Measurements from ENCODE around the gene PDE4C.
A peak's percentile ranks its signal among the peaks of the same experiment; 100 is the strongest.

Gene PDE4C

DNA sequence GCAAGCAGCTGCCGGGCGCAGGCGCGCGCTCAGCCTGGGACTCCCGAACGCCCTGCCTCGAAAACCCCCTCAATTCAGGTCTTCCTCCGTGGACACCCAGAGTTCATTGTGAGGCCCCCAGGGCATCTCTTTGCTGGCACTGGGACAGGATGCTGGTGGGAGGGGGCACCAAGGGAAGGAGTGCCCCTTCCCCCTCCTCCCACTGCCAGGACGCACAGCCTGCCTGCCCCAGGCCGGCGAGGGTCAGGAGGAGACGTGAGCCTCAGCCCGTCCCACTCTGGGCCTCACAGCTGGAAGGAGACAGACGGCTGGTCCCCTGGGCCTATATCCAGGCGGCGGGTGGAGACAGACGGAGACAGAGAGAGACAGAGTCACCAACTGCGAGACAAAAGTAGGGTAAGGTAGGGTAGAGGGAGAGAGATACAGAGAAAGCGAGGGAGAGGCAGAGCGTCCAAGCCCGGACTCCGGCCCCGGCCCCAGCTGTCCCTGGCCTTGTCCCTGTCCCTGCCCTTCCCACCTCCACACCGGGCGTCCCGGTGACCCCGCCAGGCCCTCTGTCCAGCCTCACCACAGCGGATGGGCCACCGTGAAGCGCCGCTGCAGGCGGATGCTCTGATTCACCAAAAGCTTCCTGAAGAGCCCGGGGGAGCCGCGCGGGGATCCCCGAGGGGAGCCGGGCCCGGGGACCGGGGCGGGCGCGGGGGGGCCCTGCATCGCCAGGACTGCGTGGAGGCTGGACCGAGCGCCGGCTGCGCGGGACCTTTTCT, at the start of gene PDE4C:
Gene PDE4C (minus strand): TSS at position 737 of the 767 bp plus-strand sequence. CDS start 23 bp downstream, at position 714.
- H3K27ac ChIP-seq (ENCODE audit: low read depth in 2 of 2, low read length in 2 of 2), result peak within 1 kb of the TSS; percentile 9 to 15
- peaks cover 4 to 11% of the 10 kb centered on the region in 2 donors for H3K4me1 ChIP-seq (ENCODE audit: control insufficient read depth in 2 of 2, insufficient read depth in 2 of 2, low read length in 2 of 2)
- H3K4me3 ChIP-seq (ENCODE audit: low read length in 2 of 2), result no peak within 1 kb of the TSS
- H3K36me3 ChIP-seq (ENCODE audit: control insufficient read depth in 2 of 2, insufficient read depth in 2 of 2, low read length in 2 of 2), result no peaks in the 10 kb centered on the region
- H3K9ac ChIP-seq (ENCODE audit: low read depth in 1 of 2, low read length in 2 of 2), result peak within 1 kb of the TSS in 1 of 2 donors; percentile 26
- H3K9me3 ChIP-seq (ENCODE audit: control insufficient read depth in 2 of 2, low read length in 2 of 2), result no peaks in the 10 kb centered on the region
- H3K27me3 ChIP-seq (ENCODE audit: control insufficient read depth in 2 of 2, insufficient read depth in 2 of 2, low read length in 2 of 2), result peaks cover 14 to 29% of the 10 kb centered on the region in 2 donors

GRCh38 chr19:18274781-18275356, 48.6 kb upstream of the PDE4C start:
- H3K27ac ChIP-seq (ENCODE audit: low read depth in 2 of 2, low read length in 2 of 2), result peak overlapping the region; percentile 82 to 91
- H3K9me3 ChIP-seq (ENCODE audit: control insufficient read depth in 2 of 2, low read length in 2 of 2), result no peaks in the 10 kb centered on the region
- peak overlapping the region; percentile 52 to 68 for H3K9ac ChIP-seq (ENCODE audit: low read depth in 1 of 2, low read length in 2 of 2)
- peaks cover 33 to 44% of the 10 kb centered on the region in 2 donors for H3K4me1 ChIP-seq (ENCODE audit: control insufficient read depth in 2 of 2, insufficient read depth in 2 of 2, low read length in 2 of 2)
- no peaks in the 10 kb centered on the region for H3K27me3 ChIP-seq (ENCODE audit: control insufficient read depth in 2 of 2, insufficient read depth in 2 of 2, low read length in 2 of 2)
- H3K36me3 ChIP-seq (ENCODE audit: control insufficient read depth in 2 of 2, insufficient read depth in 2 of 2, low read length in 2 of 2), result peaks cover 11 to 13% of the 10 kb centered on the region in 2 donors
- H3K4me3 ChIP-seq (ENCODE audit: low read length in 2 of 2), result peak overlapping the region; percentile 20 to 22

DNA sequence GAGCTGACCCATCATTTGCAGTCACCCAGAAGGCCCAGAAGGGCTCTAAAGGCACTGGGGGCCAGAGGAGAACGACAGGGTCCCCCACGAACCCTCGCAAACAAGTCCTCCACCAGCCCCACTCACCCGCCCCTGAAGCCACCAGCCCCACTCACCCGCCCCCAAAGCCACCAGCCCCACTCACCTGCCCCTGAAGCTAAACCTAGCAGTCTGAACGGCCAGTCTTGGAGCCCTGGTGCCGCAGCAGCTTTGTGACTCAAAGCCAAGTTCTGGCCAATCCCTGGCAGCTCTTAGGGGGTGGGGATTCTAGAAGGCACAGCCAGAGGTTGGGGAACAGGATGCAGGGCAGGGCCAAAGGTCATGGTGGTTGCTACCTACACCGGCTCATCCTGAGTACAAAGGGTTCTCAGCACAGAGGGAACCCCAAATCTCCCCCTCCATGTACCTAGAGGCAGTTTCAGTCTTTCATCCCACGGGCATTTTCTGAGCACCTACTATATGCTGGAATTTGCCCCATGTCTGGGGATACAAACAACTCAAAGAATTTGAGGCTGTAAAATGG, 48.1 kb upstream of the PDE4C start, which contains the start of gene IQCN:
Gene IQCN (minus strand): TSS at position 234 of the 562 bp plus-strand sequence. CDS start 4,974 bp downstream, outside the sequence.
- Histone ChIP-seq H3K36me3 (ENCODE audit: control insufficient read depth in 2 of 2, insufficient read depth in 2 of 2, low read length in 2 of 2) (peaks cover 11 to 13% of the 10 kb centered on the region in 2 donors), H3K27me3 (ENCODE audit: control insufficient read depth in 2 of 2, insufficient read depth in 2 of 2, low read length in 2 of 2) (no peaks in the 10 kb centered on the region), H3K27ac (ENCODE audit: low read depth in 2 of 2, low read length in 2 of 2) (peak within 1 kb of the TSS; percentile 82 to 91), H3K9ac (ENCODE audit: low read depth in 1 of 2, low read length in 2 of 2) (peak within 1 kb of the TSS; percentile 52 to 68), H3K4me1 (ENCODE audit: control insufficient read depth in 2 of 2, insufficient read depth in 2 of 2, low read length in 2 of 2) (peaks cover 33 to 43% of the 10 kb centered on the region in 2 donors), H3K4me3 (ENCODE audit: low read length in 2 of 2) (peak within 1 kb of the TSS; percentile 22 to 33), H3K9me3 (ENCODE audit: control insufficient read depth in 2 of 2, low read length in 2 of 2) (no peaks in the 10 kb centered on the region)

- Histone ChIP-seq H3K4me3 (ENCODE audit: low read length in 2 of 2) (no peak overlapping the region), H3K9me3 (ENCODE audit: control insufficient read depth in 2 of 2, low read length in 2 of 2) (no peaks in the 10 kb centered on the region), H3K27ac (ENCODE audit: low read depth in 2 of 2, low read length in 2 of 2) (peak overlapping the region; percentile 82 to 91), H3K27me3 (ENCODE audit: control insufficient read depth in 2 of 2, insufficient read depth in 2 of 2, low read length in 2 of 2) (no peaks in the 10 kb centered on the region), H3K4me1 (ENCODE audit: control insufficient read depth in 2 of 2, insufficient read depth in 2 of 2, low read length in 2 of 2) (peaks cover 27 to 36% of the 10 kb centered on the region in 2 donors), H3K9ac (ENCODE audit: low read depth in 1 of 2, low read length in 2 of 2) (peak overlapping the region in 1 of 2 donors; percentile 68), H3K36me3 (ENCODE audit: control insufficient read depth in 2 of 2, insufficient read depth in 2 of 2, low read length in 2 of 2) (peaks cover 10 to 11% of the 10 kb centered on the region in 2 donors)
Measured at GRCh38 chr19:18273561-18274218, 47.5 kb upstream of the PDE4C start.

GRCh38 chr19:18271433-18271841, 45.2 kb upstream of the PDE4C start:
- H3K36me3 ChIP-seq (ENCODE audit: control insufficient read depth in 2 of 2, insufficient read depth in 2 of 2, low read length in 2 of 2), result peaks cover 14 to 17% of the 10 kb centered on the region in 2 donors

DNA sequence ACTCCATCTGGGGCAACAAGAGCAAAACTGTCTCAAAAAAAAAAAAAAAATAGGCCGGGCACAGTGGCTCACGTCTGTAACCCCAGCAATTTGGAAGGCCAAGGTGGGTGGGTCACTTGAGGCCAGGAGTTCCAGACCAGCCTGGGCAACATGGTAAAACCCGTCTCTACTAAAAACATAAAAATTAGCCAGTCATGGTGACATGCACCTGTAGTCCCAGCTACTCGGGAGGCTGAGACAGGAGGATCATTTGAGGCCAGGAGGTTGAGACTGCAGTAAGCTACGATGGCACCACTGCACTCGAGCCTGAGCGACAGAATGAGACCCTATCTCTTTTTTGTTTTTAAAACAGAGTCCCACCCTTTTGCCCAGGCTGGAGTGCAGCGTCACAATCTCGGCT, 44.1 kb upstream of the PDE4C start:
- Histone ChIP-seq H3K36me3 (ENCODE audit: control insufficient read depth in 2 of 2, insufficient read depth in 2 of 2, low read length in 2 of 2) (peaks cover 23 to 27% of the 10 kb centered on the region in 2 donors), H3K4me1 (ENCODE audit: control insufficient read depth in 2 of 2, insufficient read depth in 2 of 2, low read length in 2 of 2) (peaks cover 10 to 18% of the 10 kb centered on the region in 2 donors), H3K27ac (ENCODE audit: low read depth in 2 of 2, low read length in 2 of 2) (no peak overlapping the region), H3K27me3 (ENCODE audit: control insufficient read depth in 2 of 2, insufficient read depth in 2 of 2, low read length in 2 of 2) (no peaks in the 10 kb centered on the region), H3K9me3 (ENCODE audit: control insufficient read depth in 2 of 2, low read length in 2 of 2) (no peaks in the 10 kb centered on the region), H3K4me3 (ENCODE audit: low read length in 2 of 2) (no peak overlapping the region), H3K9ac (ENCODE audit: low read depth in 1 of 2, low read length in 2 of 2) (no peak overlapping the region)

More at GRCh38 chr19:18271433-18271841, 45.2 kb upstream of the PDE4C start:
- Histone ChIP-seq H3K4me3 (ENCODE audit: low read length in 2 of 2) (no peak overlapping the region), H3K9ac (ENCODE audit: low read depth in 1 of 2, low read length in 2 of 2) (no peak overlapping the region), H3K4me1 (ENCODE audit: control insufficient read depth in 2 of 2, insufficient read depth in 2 of 2, low read length in 2 of 2) (peaks cover 18 to 27% of the 10 kb centered on the region in 2 donors), H3K9me3 (ENCODE audit: control insufficient read depth in 2 of 2, low read length in 2 of 2) (no peaks in the 10 kb centered on the region), H3K27me3 (ENCODE audit: control insufficient read depth in 2 of 2, insufficient read depth in 2 of 2, low read length in 2 of 2) (no peaks in the 10 kb centered on the region), H3K27ac (ENCODE audit: low read depth in 2 of 2, low read length in 2 of 2) (no peak overlapping the region)

DNA sequence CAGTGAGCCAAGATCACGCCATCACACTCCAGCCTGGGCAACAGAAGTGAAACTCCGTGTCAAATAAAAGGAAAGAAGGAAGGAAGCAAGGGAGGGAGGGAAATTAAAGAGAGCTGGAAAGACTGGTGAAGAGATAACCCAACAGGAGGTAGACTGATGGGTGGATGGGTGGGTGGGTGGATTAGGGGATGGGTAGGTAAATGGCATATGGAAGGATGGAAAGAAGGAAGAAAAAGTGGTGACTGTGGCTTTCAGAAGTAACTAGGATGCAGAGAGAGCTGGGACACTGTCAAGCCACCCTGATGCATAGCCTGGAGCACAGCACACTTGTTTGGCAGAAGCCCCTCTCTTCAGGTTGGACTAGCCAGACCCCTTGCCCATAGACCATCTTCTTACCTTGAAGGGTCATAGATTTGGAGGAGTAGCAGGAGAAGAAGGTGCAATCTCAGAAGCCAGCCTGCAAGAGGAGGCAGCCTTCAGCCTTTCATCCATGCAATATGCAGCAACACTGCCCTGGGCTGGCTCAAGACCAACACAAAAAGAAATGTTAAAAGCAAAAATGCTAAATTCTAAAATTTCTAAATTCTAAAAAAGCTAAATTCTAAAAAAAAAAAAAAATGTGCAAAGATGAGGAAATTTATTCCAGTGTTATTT, 43.0 kb upstream of the PDE4C start:
- Histone ChIP-seq H3K36me3 (ENCODE audit: control insufficient read depth in 2 of 2, insufficient read depth in 2 of 2, low read length in 2 of 2) (peaks cover 29 to 33% of the 10 kb centered on the region in 2 donors), H3K27me3 (ENCODE audit: control insufficient read depth in 2 of 2, insufficient read depth in 2 of 2, low read length in 2 of 2) (no peaks in the 10 kb centered on the region), H3K9me3 (ENCODE audit: control insufficient read depth in 2 of 2, low read length in 2 of 2) (no peaks in the 10 kb centered on the region)

DNA sequence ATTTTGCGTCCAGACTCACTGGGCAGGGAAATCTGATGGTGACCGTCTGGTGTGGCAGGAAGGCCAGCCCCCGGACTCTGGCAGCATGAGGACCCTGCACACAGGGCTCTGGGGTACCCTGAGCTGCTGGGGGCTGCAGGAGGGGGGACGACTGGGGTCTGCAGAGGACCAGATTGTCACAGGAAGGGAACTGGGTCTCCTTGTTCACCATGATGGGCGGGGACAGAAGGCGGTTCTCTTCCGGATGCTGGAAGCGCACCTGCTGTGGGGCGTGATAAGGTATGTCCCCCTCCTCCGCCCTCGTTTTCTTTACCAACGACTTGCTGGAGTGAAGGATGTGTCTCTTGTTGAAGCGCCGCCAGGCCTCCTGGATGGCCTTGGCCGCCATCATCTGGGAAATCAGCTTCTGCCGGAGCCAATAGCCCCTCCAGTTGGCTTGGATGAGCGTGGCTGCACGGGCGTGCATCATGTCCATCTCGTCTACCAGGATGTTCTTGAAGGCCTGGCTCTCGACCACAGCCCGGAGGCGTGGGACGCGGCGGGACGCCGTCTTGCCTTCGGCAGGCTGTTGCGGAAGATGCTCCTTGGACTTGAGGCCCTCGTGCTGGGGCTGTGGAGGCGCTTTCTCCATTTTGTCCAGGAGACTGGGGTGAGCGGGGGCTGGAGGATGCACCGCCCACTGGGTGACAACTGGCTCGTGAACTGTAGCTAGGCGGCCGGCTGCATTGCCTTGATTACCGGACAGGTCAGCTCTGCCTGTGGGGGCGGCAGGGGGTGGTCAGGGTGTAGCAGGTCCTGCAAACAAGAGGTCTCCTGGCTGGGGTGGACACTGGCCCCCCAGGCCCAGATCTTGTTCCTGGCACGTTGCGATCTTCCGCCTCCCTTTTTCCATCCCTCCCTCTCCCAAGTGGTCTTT, 40.8 kb upstream of the PDE4C start:
- no peak overlapping the region for H3K4me3 ChIP-seq (ENCODE audit: low read length in 2 of 2)

More for the DNA sequence above, 43.0 kb upstream of the PDE4C start:
- Histone ChIP-seq H3K4me3 (ENCODE audit: low read length in 2 of 2) (no peak overlapping the region), H3K9ac (ENCODE audit: low read depth in 1 of 2, low read length in 2 of 2) (no peak overlapping the region), H3K4me1 (ENCODE audit: control insufficient read depth in 2 of 2, insufficient read depth in 2 of 2, low read length in 2 of 2) (peaks cover 0 to 6% of the 10 kb centered on the region in 2 donors), H3K27ac (ENCODE audit: low read depth in 2 of 2, low read length in 2 of 2) (no peak overlapping the region)

GRCh38 chr19:18265582-18265981, 39.3 kb upstream of the PDE4C start:
- peaks cover 30 to 42% of the 10 kb centered on the region in 2 donors for H3K36me3 ChIP-seq (ENCODE audit: control insufficient read depth in 2 of 2, insufficient read depth in 2 of 2, low read length in 2 of 2)
- H3K27me3 ChIP-seq (ENCODE audit: control insufficient read depth in 2 of 2, insufficient read depth in 2 of 2, low read length in 2 of 2), result no peaks in the 10 kb centered on the region
- no peaks in the 10 kb centered on the region for H3K9me3 ChIP-seq (ENCODE audit: control insufficient read depth in 2 of 2, low read length in 2 of 2)
- no peak overlapping the region for H3K4me3 ChIP-seq (ENCODE audit: low read length in 2 of 2)
- no peak overlapping the region for H3K9ac ChIP-seq (ENCODE audit: low read depth in 1 of 2, low read length in 2 of 2)
- H3K4me1 ChIP-seq (ENCODE audit: control insufficient read depth in 2 of 2, insufficient read depth in 2 of 2, low read length in 2 of 2), result no peaks in the 10 kb centered on the region
- H3K27ac ChIP-seq (ENCODE audit: low read depth in 2 of 2, low read length in 2 of 2), result no peak overlapping the region

More for the DNA sequence above, 40.8 kb upstream of the PDE4C start:
- Histone ChIP-seq H3K4me1 (ENCODE audit: control insufficient read depth in 2 of 2, insufficient read depth in 2 of 2, low read length in 2 of 2) (no peaks in the 10 kb centered on the region), H3K9me3 (ENCODE audit: control insufficient read depth in 2 of 2, low read length in 2 of 2) (no peaks in the 10 kb centered on the region), H3K36me3 (ENCODE audit: control insufficient read depth in 2 of 2, insufficient read depth in 2 of 2, low read length in 2 of 2) (peaks cover 30 to 42% of the 10 kb centered on the region in 2 donors), H3K9ac (ENCODE audit: low read depth in 1 of 2, low read length in 2 of 2) (no peak overlapping the region), H3K27ac (ENCODE audit: low read depth in 2 of 2, low read length in 2 of 2) (no peak overlapping the region), H3K27me3 (ENCODE audit: control insufficient read depth in 2 of 2, insufficient read depth in 2 of 2, low read length in 2 of 2) (no peaks in the 10 kb centered on the region)
